Measurements from ENCODE around the gene CAMK2D. TPM values are rescaled to one million over a fixed set of nuclear protein-coding genes. Genes with fewer than 3 reads are reported as not detected.
"Not testable (repeated sequence)": the region's sequence is repeated elsewhere in the genome, so short reads cannot be mapped to it uniquely, and the experiment has no call there.

CAMK2D gene
- 32.5 and 38.1 TPM in 2 replicates for total RNA-seq

- peak; percentile 88 to 93 for DNase-seq (ENCODE audit: low read depth in 2 of 2)
Measured at GRCh38 chr4:113761620-113762185, at the start of gene CAMK2D. Gene CAMK2D, minus strand, starts transcription at chr4:113761738. Its CDS starts 670 bp downstream, at chr4:113761068.

- DNase-seq (ENCODE audit: low read depth in 2 of 2), result no peak
Measured at GRCh38 chr4:113810906-113811305, 49.4 kb upstream of the CAMK2D start.

DNA sequence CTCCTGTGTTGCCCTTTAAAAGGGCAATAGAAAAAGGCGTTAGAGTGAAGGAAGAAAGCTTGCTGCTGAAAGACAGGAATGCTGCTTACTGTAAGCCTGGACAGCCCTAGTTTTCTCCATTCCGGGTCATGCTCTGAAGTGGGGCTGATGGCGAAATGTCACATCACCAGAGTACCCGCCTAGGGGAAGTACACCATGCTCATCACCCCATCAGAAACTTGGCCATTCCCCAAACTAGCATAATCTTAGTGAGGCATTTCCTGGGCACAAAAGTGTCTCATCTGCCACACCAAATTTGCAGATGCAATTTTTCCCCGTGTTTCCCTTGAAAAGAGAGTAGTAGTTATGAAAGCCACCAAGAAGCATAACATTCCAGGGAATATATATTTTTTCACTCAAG, 47.8 kb upstream of the CAMK2D start:
- DNase-seq (ENCODE audit: low read depth in 2 of 2), result peak in 1 of 2 donors; percentile 13

GRCh38 chr4:113806850-113807249, 45.3 kb upstream of the CAMK2D start:
- no peak for DNase-seq (ENCODE audit: low read depth in 2 of 2)

DNA sequence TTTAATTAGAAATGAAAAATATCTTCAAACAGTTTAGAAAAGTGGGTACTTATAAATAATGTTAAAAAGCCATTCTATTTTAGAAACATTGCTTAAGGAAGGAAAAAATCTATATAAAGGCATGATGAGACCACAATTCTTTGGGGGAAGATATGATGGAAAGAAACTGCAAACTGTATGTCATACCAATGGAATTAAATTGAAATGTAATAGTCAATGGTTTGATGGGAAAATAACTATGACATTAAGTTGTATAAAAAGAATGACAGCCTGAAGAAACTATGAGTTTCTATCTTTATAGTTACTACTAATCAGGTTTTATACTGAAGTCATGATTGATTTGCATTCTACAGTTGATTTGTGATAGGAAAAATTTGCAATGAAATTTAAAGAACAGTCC, 40.3 kb upstream of the CAMK2D start:
- DNase-seq (ENCODE audit: low read depth in 2 of 2), result no peak

DNA sequence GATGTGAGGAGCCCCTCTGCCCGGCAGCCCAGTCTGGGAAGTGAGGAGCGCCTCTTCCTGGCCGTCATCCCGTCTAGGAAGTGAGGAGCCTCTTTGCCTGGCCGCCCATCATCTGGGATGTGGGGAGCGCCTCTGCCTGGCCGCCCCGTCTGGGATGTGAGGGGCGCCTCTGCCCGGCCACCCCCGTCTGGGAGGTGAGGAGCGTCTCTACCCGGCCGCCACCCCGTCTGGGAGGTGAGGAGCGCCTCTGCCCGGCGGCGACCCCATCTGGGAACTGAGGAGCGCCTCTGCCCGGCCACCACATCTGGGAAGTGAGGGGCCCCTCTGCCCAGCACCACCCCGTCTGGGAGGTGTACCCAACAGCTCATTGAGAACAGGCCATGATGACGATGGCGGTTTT, 34.8 kb upstream of the CAMK2D start:
- DNase-seq (ENCODE audit: low read depth in 2 of 2), result not testable (repeated sequence)

GRCh38 chr4:113790478-113790877, 28.9 kb upstream of the CAMK2D start:
- DNase-seq (ENCODE audit: low read depth in 2 of 2), result no peak

- DNase-seq (ENCODE audit: low read depth in 2 of 2), result no peak
Measured at GRCh38 chr4:113788888-113789287, 27.4 kb upstream of the CAMK2D start.

DNA sequence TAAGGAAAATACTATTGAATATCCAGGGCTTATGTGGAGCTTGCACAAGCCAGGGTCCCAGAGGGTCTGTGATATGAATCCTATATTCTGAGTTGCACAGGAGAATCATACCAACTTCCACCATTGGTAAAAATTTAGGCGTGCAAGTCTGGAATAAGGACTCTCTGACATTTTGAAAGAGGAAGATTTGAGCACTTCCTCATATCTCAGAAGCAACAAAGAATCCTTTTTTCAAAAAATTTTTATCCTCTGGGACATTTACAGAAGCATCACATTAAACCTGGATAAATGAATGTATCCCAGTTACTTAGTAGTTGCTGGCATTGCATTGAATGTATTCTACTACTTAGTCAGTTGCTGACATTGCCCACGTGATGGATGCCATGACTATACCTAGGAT, 24.2 kb upstream of the CAMK2D start:
- no peak for DNase-seq (ENCODE audit: low read depth in 2 of 2)

- peak; percentile 83 to 97 for DNase-seq (ENCODE audit: low read depth in 2 of 2)
Measured at GRCh38 chr4:113784497-113785250, 23.1 kb upstream of the CAMK2D start.

DNA sequence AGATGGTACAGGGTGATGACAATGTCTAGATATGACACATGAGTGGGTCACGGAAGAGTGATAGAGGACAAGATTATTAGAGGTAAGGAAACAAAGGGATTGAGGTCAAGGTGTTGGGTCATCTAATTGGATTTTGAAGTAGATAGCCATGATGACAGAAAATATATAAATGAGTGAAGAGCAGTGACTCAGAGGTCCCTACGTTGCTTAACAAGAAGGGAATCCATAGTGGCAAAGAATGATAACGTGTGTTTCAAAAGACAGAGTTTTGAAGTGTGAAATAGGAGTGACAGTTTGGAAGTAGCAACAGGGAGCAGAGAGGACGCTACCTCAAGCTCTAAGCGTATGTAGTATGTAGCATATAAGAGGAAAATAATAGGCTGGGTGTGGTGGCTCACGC, 22.2 kb upstream of the CAMK2D start:
- DNase-seq (ENCODE audit: low read depth in 2 of 2), result no peak

GRCh38 chr4:113783289-113783688, 21.8 kb upstream of the CAMK2D start:
- no peak for DNase-seq (ENCODE audit: low read depth in 2 of 2)

DNA sequence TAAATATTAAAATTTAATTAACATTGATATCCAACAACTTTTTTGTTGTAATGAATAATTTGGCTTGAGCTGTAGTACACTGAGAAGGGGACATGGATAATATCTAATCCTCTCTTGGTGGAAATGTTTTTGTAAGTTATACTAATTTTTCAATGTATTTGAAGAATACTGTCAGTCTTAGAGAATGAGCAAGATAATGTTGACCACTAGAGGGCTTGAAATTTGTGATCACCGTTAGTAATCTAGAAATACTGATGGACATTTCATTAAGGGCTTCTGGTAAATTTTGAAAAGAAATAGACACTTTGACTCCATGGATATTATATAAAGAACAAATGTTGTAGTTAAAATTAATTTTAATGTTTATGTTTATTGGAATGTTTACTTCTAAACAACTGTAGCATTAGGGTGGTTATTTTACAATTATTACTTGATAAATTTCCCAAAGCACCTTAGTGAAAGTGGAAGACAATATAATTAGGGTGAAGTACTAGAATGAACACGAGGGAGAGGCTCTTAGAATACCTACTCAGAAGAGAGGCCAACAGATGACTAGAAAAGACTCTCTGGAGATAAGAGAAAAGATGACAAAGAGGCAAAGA, 20.0 kb upstream of the CAMK2D start:
- peak; percentile 57 to 62 for DNase-seq (ENCODE audit: low read depth in 2 of 2)

DNA sequence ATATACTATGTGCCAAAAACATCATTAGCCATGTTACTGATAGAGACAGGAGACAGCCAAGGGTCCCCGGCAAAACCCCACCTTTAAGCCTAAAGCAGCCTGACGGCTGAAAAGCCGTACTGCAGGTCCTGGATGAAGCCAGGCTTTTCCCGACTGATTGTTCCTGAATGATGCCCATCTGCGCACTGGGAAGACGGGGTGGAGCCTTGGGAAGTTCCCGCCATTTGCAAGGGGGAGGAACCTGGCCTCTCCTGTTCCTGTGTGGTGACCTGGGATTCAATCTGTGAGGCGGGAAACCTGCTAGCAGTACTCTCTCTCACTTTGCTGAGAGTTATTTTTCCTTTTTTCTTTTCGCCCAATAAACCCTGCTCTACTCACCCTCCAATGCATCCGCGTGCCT, 15.1 kb upstream of the CAMK2D start:
- no peak for DNase-seq (ENCODE audit: low read depth in 2 of 2)

DNA sequence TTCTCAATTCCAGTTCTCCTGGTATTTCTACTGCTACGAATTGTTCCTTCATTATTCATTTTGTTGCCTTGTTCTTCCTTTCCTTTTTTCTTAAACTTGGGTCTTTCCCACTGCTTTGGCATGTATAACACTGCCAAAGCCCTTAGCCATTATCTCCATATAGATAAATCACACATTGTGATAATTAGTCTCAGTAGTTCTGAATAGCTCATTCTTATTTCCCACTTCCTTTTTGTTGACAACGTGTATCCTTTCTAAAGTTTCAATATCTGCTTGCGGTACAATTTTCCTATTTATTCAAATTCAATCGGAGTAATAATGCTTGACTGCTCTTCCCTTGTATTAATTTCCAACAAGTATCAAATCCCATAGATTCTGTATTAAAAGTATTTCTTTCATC, 14.5 kb upstream of the CAMK2D start:
- no peak for DNase-seq (ENCODE audit: low read depth in 2 of 2)

GRCh38 chr4:113773756-113774155, 12.2 kb upstream of the CAMK2D start:
- peak in 1 of 2 donors; percentile 33 for DNase-seq (ENCODE audit: low read depth in 2 of 2)

DNA sequence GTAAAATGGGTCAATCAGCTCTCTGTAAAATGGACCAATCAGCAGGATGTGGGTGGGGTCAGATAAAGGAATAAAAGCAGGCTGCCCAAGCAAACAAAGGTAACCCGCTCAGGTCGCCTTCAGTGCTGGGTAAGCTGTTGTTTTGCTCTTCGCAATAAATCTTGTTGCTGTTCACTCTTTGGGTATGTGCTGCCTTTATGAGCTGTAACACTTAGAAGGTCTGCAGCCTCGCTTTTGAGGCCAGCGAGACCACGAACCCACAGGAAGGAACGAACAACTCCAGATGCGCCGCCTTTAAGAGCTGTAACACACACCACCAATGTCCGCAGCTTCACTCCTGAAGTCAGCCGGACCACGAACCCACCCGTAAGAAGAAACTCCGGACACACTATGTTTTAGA, 11.5 kb upstream of the CAMK2D start:
- no peak for DNase-seq (ENCODE audit: low read depth in 2 of 2)

DNA sequence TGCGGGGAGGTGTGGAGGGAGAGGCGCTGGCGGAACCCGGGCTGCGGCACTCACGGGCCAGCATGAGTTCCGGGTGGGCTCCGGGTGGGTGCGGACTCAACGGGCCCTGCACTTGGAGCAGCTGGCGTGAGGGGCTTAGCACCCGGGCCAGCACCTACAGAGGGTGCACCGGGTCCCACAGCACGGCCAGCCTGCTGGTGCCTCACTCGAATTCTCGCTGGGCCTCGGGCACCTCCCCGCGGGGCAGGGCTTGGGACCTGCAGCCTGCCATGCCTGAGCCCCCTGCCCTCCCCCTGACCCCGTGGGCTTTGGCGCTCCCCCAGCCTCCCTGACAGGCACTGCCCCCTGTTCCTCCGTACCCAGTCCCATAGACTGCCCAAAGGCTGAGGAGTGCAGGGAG, 10.8 kb upstream of the CAMK2D start:
- no peak for DNase-seq (ENCODE audit: low read depth in 2 of 2)

DNA sequence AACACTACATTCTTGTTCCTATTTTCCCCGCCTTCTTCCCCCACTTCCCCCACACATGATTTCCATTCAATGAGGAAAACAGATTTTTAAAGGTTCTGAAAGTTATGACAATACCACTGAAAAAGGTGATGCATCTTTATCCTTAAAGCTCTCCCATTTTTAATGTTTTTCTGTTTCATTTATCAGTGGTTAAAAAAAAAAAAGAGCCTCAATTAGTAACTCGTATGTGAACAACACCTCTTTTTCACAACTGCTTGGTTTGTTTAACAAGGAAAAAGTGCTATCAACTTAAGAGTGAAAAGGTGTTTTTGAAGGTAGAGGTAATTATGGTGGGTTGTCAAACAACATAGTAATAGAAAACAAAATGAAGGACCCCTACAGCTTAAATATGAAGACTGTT, 8.2 kb upstream of the CAMK2D start:
- no peak for DNase-seq (ENCODE audit: low read depth in 2 of 2)

DNA sequence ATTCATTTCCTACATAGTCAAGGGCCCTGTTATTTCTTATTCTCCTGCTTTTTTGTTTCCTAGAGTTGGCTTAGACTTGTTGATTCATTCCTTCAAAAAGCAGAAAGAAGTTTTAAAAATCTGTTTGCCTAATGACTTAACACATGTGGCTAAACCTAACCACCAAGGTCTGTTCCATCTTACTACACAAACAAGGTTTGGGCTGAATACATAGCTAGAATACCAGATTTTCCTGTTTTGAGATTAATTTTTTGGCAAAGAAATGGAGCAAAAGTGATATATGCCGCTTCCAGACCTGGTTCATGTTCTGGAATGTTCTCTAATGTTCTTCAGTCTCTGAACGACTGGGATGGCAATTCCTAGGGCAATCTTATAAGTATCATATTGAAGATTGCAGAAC, 7.4 kb upstream of the CAMK2D start:
- DNase-seq (ENCODE audit: low read depth in 2 of 2), result no peak

- no peak for DNase-seq (ENCODE audit: low read depth in 2 of 2)
Measured at GRCh38 chr4:113766882-113767281, 5.3 kb upstream of the CAMK2D start.

- DNase-seq (ENCODE audit: low read depth in 2 of 2), result no peak
Measured at GRCh38 chr4:113764720-113765264, 3.3 kb upstream of the CAMK2D start.

GRCh38 chr4:113763923-113764322, 2.4 kb upstream of the CAMK2D start:
- DNase-seq (ENCODE audit: low read depth in 2 of 2), result not testable (repeated sequence)
